ENCODE measurements around the gene LIMCH1.

DNA sequence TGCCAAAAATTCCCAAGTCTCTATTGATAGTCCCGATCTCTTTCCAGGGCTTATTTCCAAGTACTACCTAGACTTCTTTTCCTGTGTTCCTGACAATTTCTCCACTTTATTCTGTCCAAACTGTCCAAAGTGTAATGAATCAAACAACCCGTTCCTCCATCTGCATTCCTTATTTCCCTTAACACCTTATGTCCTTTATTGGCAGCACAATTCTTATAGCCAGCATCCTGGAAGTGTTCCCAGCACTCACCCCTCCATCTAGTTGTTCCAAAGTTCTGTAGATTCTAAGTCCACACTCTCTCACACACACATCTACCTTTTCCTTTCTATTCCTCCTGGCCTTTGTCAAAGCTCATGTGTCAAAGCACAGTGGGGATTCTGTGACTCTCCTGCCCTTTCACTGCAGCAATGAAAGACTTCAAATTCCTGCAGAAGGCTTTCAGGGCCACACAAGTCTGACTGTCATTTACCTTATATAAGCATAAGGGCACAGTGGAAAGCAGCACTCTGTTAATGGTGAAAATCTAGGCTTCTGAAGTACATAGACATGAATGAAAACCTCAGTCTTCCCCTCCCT lies 22.1 kb downstream of the LIMCH1 start:
- no peak for TF ChIP-seq EZH2 (IDR thresholded peaks at IDR 0.05; ENCODE audit: low read length, unreplicated experiment)
- TF ChIP-seq, protein P1, sequence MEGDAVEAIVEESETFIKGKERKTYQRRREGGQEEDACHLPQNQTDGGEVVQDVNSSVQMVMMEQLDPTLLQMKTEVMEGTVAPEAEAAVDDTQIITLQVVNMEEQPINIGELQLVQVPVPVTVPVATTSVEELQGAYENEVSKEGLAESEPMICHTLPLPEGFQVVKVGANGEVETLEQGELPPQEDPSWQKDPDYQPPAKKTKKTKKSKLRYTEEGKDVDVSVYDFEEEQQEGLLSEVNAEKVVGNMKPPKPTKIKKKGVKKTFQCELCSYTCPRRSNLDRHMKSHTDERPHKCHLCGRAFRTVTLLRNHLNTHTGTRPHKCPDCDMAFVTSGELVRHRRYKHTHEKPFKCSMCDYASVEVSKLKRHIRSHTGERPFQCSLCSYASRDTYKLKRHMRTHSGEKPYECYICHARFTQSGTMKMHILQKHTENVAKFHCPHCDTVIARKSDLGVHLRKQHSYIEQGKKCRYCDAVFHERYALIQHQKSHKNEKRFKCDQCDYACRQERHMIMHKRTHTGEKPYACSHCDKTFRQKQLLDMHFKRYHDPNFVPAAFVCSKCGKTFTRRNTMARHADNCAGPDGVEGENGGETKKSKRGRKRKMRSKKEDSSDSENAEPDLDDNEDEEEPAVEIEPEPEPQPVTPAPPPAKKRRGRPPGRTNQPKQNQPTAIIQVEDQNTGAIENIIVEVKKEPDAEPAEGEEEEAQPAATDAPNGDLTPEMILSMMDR (conservative IDR thresholded peaks at IDR 0.05; ENCODE audit: low read depth, low read length), result no peak

All from PC-3 (cell line).